ENCODE measurements around the gene MEST. TPM values are rescaled to one million over a fixed set of nuclear protein-coding genes. Genes with fewer than 3 reads are reported as not detected.

Gene MEST
- polyA plus RNA-seq, 1 of the 3 experiments (the other 2 are of a cell fraction): 36.7 TPM

DNA sequence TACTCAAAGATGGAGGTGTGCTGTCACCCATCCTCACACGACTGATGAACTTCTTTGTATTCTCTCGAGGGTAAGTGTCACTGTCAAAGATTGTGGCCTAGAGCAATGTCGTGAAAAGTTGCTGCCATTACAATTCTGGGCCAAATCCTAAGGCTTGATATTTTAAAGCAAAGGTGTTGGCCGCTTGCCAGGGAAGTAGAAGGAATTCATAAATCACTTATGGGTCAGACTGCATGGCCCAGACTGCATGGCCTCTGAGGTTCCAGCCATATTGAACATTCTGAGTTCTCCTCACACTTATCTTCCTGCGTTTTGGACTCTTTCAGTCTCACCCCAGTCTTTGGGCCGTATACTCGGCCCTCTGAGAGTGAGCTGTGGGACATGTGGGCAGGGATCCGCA is 8.6 kb downstream of the MEST start (continued):
- TF ChIP-seq, protein P1, sequence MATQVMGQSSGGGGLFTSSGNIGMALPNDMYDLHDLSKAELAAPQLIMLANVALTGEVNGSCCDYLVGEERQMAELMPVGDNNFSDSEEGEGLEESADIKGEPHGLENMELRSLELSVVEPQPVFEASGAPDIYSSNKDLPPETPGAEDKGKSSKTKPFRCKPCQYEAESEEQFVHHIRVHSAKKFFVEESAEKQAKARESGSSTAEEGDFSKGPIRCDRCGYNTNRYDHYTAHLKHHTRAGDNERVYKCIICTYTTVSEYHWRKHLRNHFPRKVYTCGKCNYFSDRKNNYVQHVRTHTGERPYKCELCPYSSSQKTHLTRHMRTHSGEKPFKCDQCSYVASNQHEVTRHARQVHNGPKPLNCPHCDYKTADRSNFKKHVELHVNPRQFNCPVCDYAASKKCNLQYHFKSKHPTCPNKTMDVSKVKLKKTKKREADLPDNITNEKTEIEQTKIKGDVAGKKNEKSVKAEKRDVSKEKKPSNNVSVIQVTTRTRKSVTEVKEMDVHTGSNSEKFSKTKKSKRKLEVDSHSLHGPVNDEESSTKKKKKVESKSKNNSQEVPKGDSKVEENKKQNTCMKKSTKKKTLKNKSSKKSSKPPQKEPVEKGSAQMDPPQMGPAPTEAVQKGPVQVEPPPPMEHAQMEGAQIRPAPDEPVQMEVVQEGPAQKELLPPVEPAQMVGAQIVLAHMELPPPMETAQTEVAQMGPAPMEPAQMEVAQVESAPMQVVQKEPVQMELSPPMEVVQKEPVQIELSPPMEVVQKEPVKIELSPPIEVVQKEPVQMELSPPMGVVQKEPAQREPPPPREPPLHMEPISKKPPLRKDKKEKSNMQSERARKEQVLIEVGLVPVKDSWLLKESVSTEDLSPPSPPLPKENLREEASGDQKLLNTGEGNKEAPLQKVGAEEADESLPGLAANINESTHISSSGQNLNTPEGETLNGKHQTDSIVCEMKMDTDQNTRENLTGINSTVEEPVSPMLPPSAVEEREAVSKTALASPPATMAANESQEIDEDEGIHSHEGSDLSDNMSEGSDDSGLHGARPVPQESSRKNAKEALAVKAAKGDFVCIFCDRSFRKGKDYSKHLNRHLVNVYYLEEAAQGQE (IDR thresholded peaks at IDR 0.05; ENCODE audit: low read depth, low read length): no peak
- no peak for TF ChIP-seq FOXJ3 (CRISPR knock-in tag; IDR thresholded peaks at IDR 0.05)
- TF ChIP-seq JUND (IDR thresholded peaks at IDR 0.05): no peak

DNA sequence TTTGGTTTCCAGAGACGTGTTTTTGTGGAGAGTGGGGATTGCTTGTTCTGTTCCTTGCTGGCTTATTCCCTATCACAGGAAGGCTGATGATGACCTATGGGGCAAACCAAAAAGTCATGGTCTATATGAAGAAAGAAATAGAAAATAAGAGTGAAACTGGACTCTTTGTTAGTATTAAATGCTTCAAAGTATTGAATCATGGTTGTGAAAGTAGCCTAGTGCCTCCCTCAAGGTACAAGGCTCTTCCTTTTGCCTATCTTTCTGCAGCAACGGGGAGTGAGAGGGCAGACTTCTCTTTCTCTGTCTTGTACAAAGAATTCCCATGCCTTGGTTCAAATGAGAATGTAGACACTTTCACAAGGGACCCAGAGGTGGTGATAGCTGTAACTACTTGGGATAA is 9.0 kb downstream of the MEST start:
- Histone ChIP-seq H3K36me3 (replicated peaks in 1 of 2; ENCODE audit: control insufficient read depth in 1 of 2, insufficient read depth in 2 of 2, low read length in 1 of 2) (peaks cover 24 to 66% of the 10 kb centered on the region in 2 experiments), H4K20me1 (ENCODE audit: insufficient read depth) (no peaks in the 10 kb centered on the region), H3K27ac (ENCODE audit: low read depth in 2 of 2, low read length in 1 of 2) (no peak overlapping the region), H3K27me3 (ENCODE audit: insufficient read depth) (no peaks in the 10 kb centered on the region), H3F3A (replicated peaks; ENCODE audit: insufficient read depth) (no peaks in the 10 kb centered on the region), H3K9me2 (no peaks in the 10 kb centered on the region), H3K4me3 (ENCODE audit: low read depth in 2 of 2, low read length in 1 of 2) (no peak overlapping the region), H3K9me3 (no peaks in the 10 kb centered on the region), H3K9ac (no peak overlapping the region), H3K4me1 (ENCODE audit: control insufficient read depth in 1 of 2, insufficient read depth in 2 of 2, low read depth in 1 of 2, low read length in 1 of 2) (no peaks in the 10 kb centered on the region), H3K4me2 (no peak overlapping the region), H3K79me2 (ENCODE audit: insufficient read depth) (no peaks in the 10 kb centered on the region), H2AFZ (ENCODE audit: low read depth) (no peak overlapping the region)
- TF ChIP-seq NFIC (IDR thresholded peaks at IDR 0.05; ENCODE audit: borderline replicate concordance) (no peak), RXRA (IDR thresholded peaks at IDR 0.05; ENCODE audit: borderline replicate concordance, low read depth) (no peak), POLR2AphosphoS5 (IDR thresholded peaks at IDR 0.05; ENCODE audit: low read depth, low read length) (no peak), RCOR1 (IDR thresholded peaks at IDR 0.05; ENCODE audit: low read length) (no peak)
- TF ChIP-seq, protein P2, sequence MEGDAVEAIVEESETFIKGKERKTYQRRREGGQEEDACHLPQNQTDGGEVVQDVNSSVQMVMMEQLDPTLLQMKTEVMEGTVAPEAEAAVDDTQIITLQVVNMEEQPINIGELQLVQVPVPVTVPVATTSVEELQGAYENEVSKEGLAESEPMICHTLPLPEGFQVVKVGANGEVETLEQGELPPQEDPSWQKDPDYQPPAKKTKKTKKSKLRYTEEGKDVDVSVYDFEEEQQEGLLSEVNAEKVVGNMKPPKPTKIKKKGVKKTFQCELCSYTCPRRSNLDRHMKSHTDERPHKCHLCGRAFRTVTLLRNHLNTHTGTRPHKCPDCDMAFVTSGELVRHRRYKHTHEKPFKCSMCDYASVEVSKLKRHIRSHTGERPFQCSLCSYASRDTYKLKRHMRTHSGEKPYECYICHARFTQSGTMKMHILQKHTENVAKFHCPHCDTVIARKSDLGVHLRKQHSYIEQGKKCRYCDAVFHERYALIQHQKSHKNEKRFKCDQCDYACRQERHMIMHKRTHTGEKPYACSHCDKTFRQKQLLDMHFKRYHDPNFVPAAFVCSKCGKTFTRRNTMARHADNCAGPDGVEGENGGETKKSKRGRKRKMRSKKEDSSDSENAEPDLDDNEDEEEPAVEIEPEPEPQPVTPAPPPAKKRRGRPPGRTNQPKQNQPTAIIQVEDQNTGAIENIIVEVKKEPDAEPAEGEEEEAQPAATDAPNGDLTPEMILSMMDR (IDR thresholded peaks at IDR 0.05): no peak
- ChIA-PET POLR2A (no interaction called here), CTCF (interaction anchor here (0.6 to 0.9 kb wide), 2 partner anchors 221 to 429 kb away, joined by 3 read pairs; no protein-coding TSS in a partner anchor)
- WGBS (ENCODE audit: low lambda C conversion rate): 84% methylated on average over 2 of the region's 2 CpGs
- no peak for DNase-seq

DNA sequence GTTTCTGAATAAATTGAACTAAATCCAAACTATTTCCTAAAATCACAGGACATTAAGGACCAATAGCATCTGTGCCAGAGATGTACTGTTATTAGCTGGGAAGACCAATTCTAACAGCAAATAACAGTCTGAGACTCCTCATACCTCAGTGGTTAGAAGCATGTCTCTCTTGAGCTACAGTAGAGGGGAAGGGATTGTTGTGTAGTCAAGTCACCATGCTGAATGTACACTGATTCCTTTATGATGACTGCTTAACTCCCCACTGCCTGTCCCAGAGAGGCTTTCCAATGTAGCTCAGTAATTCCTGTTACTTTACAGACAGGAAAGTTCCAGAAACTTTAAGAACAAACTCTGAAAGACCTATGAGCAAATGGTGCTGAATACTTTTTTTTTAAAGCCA is 13.9 kb downstream of the MEST start:
- ChIA-PET CTCF (interaction anchor here (1.4 kb wide), 1 partner anchor 228 kb away, joined by 3 read pairs; no protein-coding TSS in a partner anchor), POLR2A (no interaction called here)
- no peaks in the 10 kb centered on the region for H3K9me2 ChIP-seq
- no peaks in the 10 kb centered on the region for H3K4me1 ChIP-seq (ENCODE audit: control insufficient read depth in 1 of 2, insufficient read depth in 2 of 2, low read depth in 1 of 2, low read length in 1 of 2)
- H3K9me3 ChIP-seq: no peaks in the 10 kb centered on the region
- no peak for DNase-seq
- no peak overlapping the region for H3K9ac ChIP-seq
- no peaks in the 10 kb centered on the region for H3K79me2 ChIP-seq (ENCODE audit: insufficient read depth)
- peaks cover 45 to 75% of the 10 kb centered on the region in 2 experiments for H3K36me3 ChIP-seq (replicated peaks in 1 of 2; ENCODE audit: control insufficient read depth in 1 of 2, insufficient read depth in 2 of 2, low read length in 1 of 2)
- H3K4me3 ChIP-seq (ENCODE audit: low read depth in 2 of 2, low read length in 1 of 2): no peak overlapping the region
- no peak overlapping the region for H3K4me2 ChIP-seq
- no peak overlapping the region for H3K27ac ChIP-seq (ENCODE audit: low read depth in 2 of 2, low read length in 1 of 2)
- H3K27me3 ChIP-seq (ENCODE audit: insufficient read depth): no peaks in the 10 kb centered on the region
- H4K20me1 ChIP-seq (ENCODE audit: insufficient read depth): no peaks in the 10 kb centered on the region
- H2AFZ ChIP-seq (ENCODE audit: low read depth): no peak overlapping the region
- no peaks in the 10 kb centered on the region for H3F3A ChIP-seq (replicated peaks; ENCODE audit: insufficient read depth)
- TF ChIP-seq RCOR1 (IDR thresholded peaks at IDR 0.05; ENCODE audit: low read length) (no peak), TAF1 (IDR thresholded peaks at IDR 0.05; ENCODE audit: borderline replicate concordance, low read depth, low read length) (no peak), CHD2 (IDR thresholded peaks at IDR 0.05; ENCODE audit: low read length, partially characterized antibody) (no peak), GATA2 (CRISPR knock-in tag; IDR thresholded peaks at IDR 0.05) (no peak), SIN3A (IDR thresholded peaks at IDR 0.05; ENCODE audit: borderline replicate concordance, low read depth, low read length) (no peak), MEF2A (IDR thresholded peaks at IDR 0.05; ENCODE audit: borderline replicate concordance, low read depth) (no peak), FOXJ3 (CRISPR knock-in tag; IDR thresholded peaks at IDR 0.05) (no peak), IRF3 (IDR thresholded peaks at IDR 0.05; ENCODE audit: low read depth, low read length) (no peak), MXI1 (IDR thresholded peaks at IDR 0.05; ENCODE audit: low read depth, low read length) (no peak), FOXM1 (IDR thresholded peaks at IDR 0.05; ENCODE audit: low read depth) (no peak), JUND (IDR thresholded peaks at IDR 0.05) (no peak), GABPA (IDR thresholded peaks at IDR 0.05; ENCODE audit: low read depth) (no peak), EP300 (IDR thresholded peaks at IDR 0.05; ENCODE audit: borderline replicate concordance in 1 of 2, low read depth in 1 of 2, low read length in 1 of 2) (no peak), RAD21 (IDR thresholded peaks at IDR 0.05; ENCODE audit: low read length) (no peak), USF1 (IDR thresholded peaks at IDR 0.05; ENCODE audit: borderline replicate concordance, low read depth) (no peak)

All from SK-N-SH (cell line).